Liver (tissue), 9 donors: ENCODE results near the gene CNP. TPM values are rescaled to one million over a fixed set of nuclear protein-coding genes. Genes with fewer than 3 reads are reported as not detected.

Source experiments
- DNase-seq: peaks from one replicate; pipeline ENCODE4 v3.0.0-alpha.2; 2017; ENCODE audit warnings: low spot score
- H3K27ac ChIP-seq, 2 donors: one replicate each; pipeline ENCODE4 v1.7.0; 2013; ENCODE audit warnings: inconsistent platforms in 2 of 2, low read length in 2 of 2, control low read depth in 1 of 2, low read depth in 1 of 2, mild to moderate bottlenecking in 1 of 2
- H3K27me3 ChIP-seq, 4 donors: one replicate each; pipeline versions ENCODE4 v1.6.1 to v1.7.0; 2013; ENCODE audit warnings: low read length in 3 of 4, inconsistent platforms in 1 of 4, mild to moderate bottlenecking in 1 of 4, moderate library complexity in 1 of 4; ENCODE audit not compliant: control insufficient read depth in 4 of 4, insufficient read depth in 4 of 4
- H3K36me3 ChIP-seq, 4 donors: one replicate each; pipeline versions ENCODE4 v1.6.1 to v1.7.0; 2013; ENCODE audit warnings: low read length in 3 of 4, mild to moderate bottlenecking in 3 of 4, low read depth in 1 of 4, moderate library complexity in 1 of 4; ENCODE audit not compliant: control insufficient read depth in 4 of 4, insufficient read depth in 3 of 4
- H3K4me1 ChIP-seq, 4 donors: one replicate each; pipeline versions ENCODE4 v1.6.1 to v1.7.0; 2013; ENCODE audit warnings: low read length in 3 of 4, mild to moderate bottlenecking in 3 of 4, moderate library complexity in 1 of 4; ENCODE audit not compliant: control insufficient read depth in 4 of 4, insufficient read depth in 4 of 4
- H3K4me3 ChIP-seq, 3 donors: one replicate each; pipeline versions ENCODE4 v1.6.1 to v1.7.0; 2013; ENCODE audit warnings: low read length in 3 of 3, control low read depth in 1 of 3, low read depth in 1 of 3, mild to moderate bottlenecking in 1 of 3
- H3K9ac ChIP-seq, 2 donors: one replicate each; pipeline ENCODE4 v1.7.0; 2013; ENCODE audit warnings: low read length in 2 of 2, mild to moderate bottlenecking in 2 of 2, moderate library complexity in 2 of 2, control low read depth in 1 of 2, low read depth in 1 of 2
- H3K9me3 ChIP-seq, 4 donors: one replicate each; pipeline versions ENCODE4 v1.6.1 to v1.7.0; 2013; ENCODE audit warnings: low read length in 3 of 4; ENCODE audit not compliant: control insufficient read depth in 4 of 4
- ATF3 ChIP-seq: IDR thresholded peaks from 2 replicates; pipeline ENCODE4 v1.6.1; 2016; ENCODE audit warnings: antibody characterized with exemption
- CTCF ChIP-seq: fragments of 150-350 bp; IDR thresholded peaks from 2 replicates; pipeline ENCODE4 v1.5.1; 2017; ENCODE audit warnings: improper control_type of control experiment, low read depth, low read length; ENCODE audit not compliant: missing input control
- EGR1 ChIP-seq, 2 donors: IDR thresholded peaks; 2 replicates each; pipeline ENCODE4 v1.6.1; 2016 to 2018; ENCODE audit warnings: antibody characterized with exemption in 2 of 2, low read depth in 2 of 2
- FOXA1 ChIP-seq: IDR thresholded peaks from 2 replicates; pipeline ENCODE4 v1.6.1; 2016; ENCODE audit warnings: antibody characterized with exemption
- FOXA2 ChIP-seq: IDR thresholded peaks from 2 replicates; pipeline ENCODE4 v1.6.1; 2016; ENCODE audit warnings: antibody characterized with exemption
- GABPA ChIP-seq, 2 donors: IDR thresholded peaks in 1 of 2; conservative IDR thresholded peaks in 1 of 2; 2 replicates each; pipeline ENCODE4 v1.6.1; 2016; ENCODE audit warnings: antibody characterized with exemption in 2 of 2, mild to moderate bottlenecking in 1 of 2, moderate library complexity in 1 of 2
- HNF4A ChIP-seq, 2 donors: conservative IDR thresholded peaks; 2 replicates each; pipeline ENCODE4 v1.6.1; 2016; ENCODE audit warnings: antibody characterized with exemption in 2 of 2, mild to moderate bottlenecking in 2 of 2
- HNF4G ChIP-seq: IDR thresholded peaks from 2 replicates; pipeline ENCODE4 v1.6.1; 2016; ENCODE audit warnings: antibody characterized with exemption
- JUND ChIP-seq, 2 donors: IDR thresholded peaks; 2 replicates each; pipeline ENCODE4 v1.6.1; 2016; ENCODE audit warnings: antibody characterized with exemption in 2 of 2
- MAX ChIP-seq: IDR thresholded peaks from 2 replicates; pipeline ENCODE4 v1.6.1; 2016; ENCODE audit warnings: antibody characterized with exemption
- NR2F2 ChIP-seq: IDR thresholded peaks from 2 replicates; pipeline ENCODE4 v1.6.1; 2016; ENCODE audit warnings: antibody characterized with exemption
- RAD21 ChIP-seq, 2 donors: IDR thresholded peaks; 2 replicates each; pipeline ENCODE4 v1.6.1; 2016; ENCODE audit warnings: antibody characterized with exemption in 2 of 2, mild to moderate bottlenecking in 2 of 2
- REST ChIP-seq: IDR thresholded peaks from 2 replicates; pipeline ENCODE4 v1.6.1; 2016; ENCODE audit warnings: antibody characterized with exemption, mild to moderate bottlenecking
- RXRA ChIP-seq, 2 donors: IDR thresholded peaks; 2 replicates each; pipeline ENCODE4 v1.6.1; 2017 to 2018; ENCODE audit warnings: antibody characterized with exemption in 2 of 2, mild to moderate bottlenecking in 1 of 2
- SP1 ChIP-seq: IDR thresholded peaks from 2 replicates; pipeline ENCODE4 v1.6.1; 2018; ENCODE audit warnings: antibody characterized with exemption, mild to moderate bottlenecking
- TAF1 ChIP-seq: conservative IDR thresholded peaks from 2 replicates; pipeline ENCODE4 v1.6.1; 2016; ENCODE audit warnings: antibody characterized with exemption, mild to moderate bottlenecking
- YY1 ChIP-seq: IDR thresholded peaks from 2 replicates; pipeline ENCODE4 v1.6.1; 2016; ENCODE audit warnings: antibody characterized with exemption, mild to moderate bottlenecking
- ZBTB33 ChIP-seq: IDR thresholded peaks from 2 replicates; pipeline ENCODE4 v1.6.1; 2016; ENCODE audit warnings: antibody characterized with exemption
- WGBS: extraction: QIAGEN DNeasy Blood & Tissue Kit; methylation state at CpG from one replicate; pipeline ENCODE4 v1.1.7; 2013; 5-methylcytosine and 5-hydroxymethylcytosine counted together
- polyA plus RNA-seq, 2 donors: library from polyadenylated mRNA; stranded (reverse) in 1 of 2; unstranded in 1 of 2; fragments of 200-250 nt in 1 of 2; fragments of >200 nt in 1 of 2; fragmentation: Nextera tagmentation in 1 of 2; extraction: Ambion mirVana in 1 of 2; gene quantifications; one replicate each; pipeline versions ENCODE4 v1.2.1 to v1.2.3, GENCODE V29; 2013 to 2015
- total RNA-seq, 2 donors: library from RNA; depleted of rRNA; stranded (reverse); fragments of >200 nt; gene quantifications; one replicate each; pipeline ENCODE4 v1.2.3, GENCODE V29; 2014
- donor health status: healthy.
- donor health status: healthy.
- donor health status: healthy.
- donor health status: healthy.
- donor health status: healthy.

The CNP gene
- total and polyA plus RNA-seq, 4 donors: 25.3 to 38.3 (median 30.2) TPM

- Histone ChIP-seq H3K4me3 (no peak overlapping the region), H3K36me3 (peaks cover 18 to 64% (median 45%) of the 10 kb centered on the region in 4 donors), H3K4me1 (peaks cover 4 to 28% (median 23%) of the 10 kb centered on the region in 4 donors), H3K9ac (no peak overlapping the region), H3K27me3 (no peaks in the 10 kb centered on the region), H3K27ac (no peak overlapping the region), H3K9me3 (no peaks in the 10 kb centered on the region)
- TF ChIP-seq HNF4A (conservative IDR thresholded peaks at IDR 0.05): no peak
- TF ChIP-seq GABPA (IDR thresholded peaks at IDR 0.05 in 1 of 2, conservative IDR thresholded peaks at IDR 0.05 in 1 of 2): no peak
- TF ChIP-seq JUND (IDR thresholded peaks at IDR 0.05): no peak
- TF ChIP-seq RAD21 (IDR thresholded peaks at IDR 0.05): no peak
- no peak for TF ChIP-seq MAX
- TF ChIP-seq FOXA2: no peak
- TF ChIP-seq NR2F2: no peak
- TF ChIP-seq TAF1: no peak
- TF ChIP-seq REST: no peak
- TF ChIP-seq CTCF: no peak
- TF ChIP-seq SP1: no peak
- TF ChIP-seq ZBTB33: no peak
- no peak for TF ChIP-seq FOXA1
- TF ChIP-seq EGR1 (IDR thresholded peaks at IDR 0.05; ENCODE audit: low read depth in 2 of 2): no peak
- TF ChIP-seq RXRA (IDR thresholded peaks at IDR 0.05): no peak
- no peak for TF ChIP-seq HNF4G
- no peak for TF ChIP-seq YY1
- TF ChIP-seq ATF3: no peak
- 96% methylated on average over 1 of the region's 1 CpG for WGBS
- no peak for DNase-seq
Observed at GRCh38 chr17:41986634-41987033, 20.0 kb downstream of the CNP start.
